Mucosa of descending colon (tissue), 3 donors: ENCODE data around the gene STK32B. TPM values are rescaled to one million over a fixed set of nuclear protein-coding genes. Genes with fewer than 3 reads are reported as not detected.
A peak's percentile ranks its signal among the peaks of the same experiment; 100 is the strongest.

Experiments used
- ATAC-seq: fragments of 200-7000 bp; cut with Tn5 transposase; one replicate; pipeline ENCODE4 v1.9.1; 2020; ENCODE audit warnings: mild to moderate bottlenecking, moderate library complexity
- DNase-seq, 3 donors: peaks; one replicate each; pipeline ENCODE4 v3.0.0-alpha.2; 2020
- H3K36me3 ChIP-seq: fragments of 200-600 bp; one replicate; pipeline ENCODE4 v1.8.0; 2021; ENCODE audit warnings: low read depth, mild to moderate bottlenecking
- H3K4me1 ChIP-seq: fragments of 200-600 bp; one replicate; pipeline ENCODE4 v1.8.0; 2021; ENCODE audit warnings: low read depth, mild to moderate bottlenecking
- H3K4me3 ChIP-seq: fragments of 200-600 bp; one replicate; pipeline ENCODE4 v1.8.0; 2021; ENCODE audit warnings: mild to moderate bottlenecking
- H3K9me3 ChIP-seq: fragments of 200-600 bp; one replicate; pipeline ENCODE4 v1.8.0; 2021; ENCODE audit warnings: mild to moderate bottlenecking
- CTCF ChIP-seq: fragments of 200-600 bp; IDR thresholded peaks from one replicate; pipeline ENCODE4 v1.8.0; 2022; ENCODE audit warnings: antibody characterized with exemption, mild to moderate bottlenecking
- intact Hi-C, 2 donors: fragments of 100-400 bp; cut with DNase I in 1 of 2; cut with micrococcal nuclease in 1 of 2; formaldehyde crosslinking; loops; one replicate each; pipeline versions ENCODE4 v1.11.0 to v1.11.1; 2022; cut with DNase I, micrococcal nuclease
- total RNA-seq, 3 donors: library from RNA; stranded (reverse); fragmentation: NEBNext Ultra II Directional in 2 of 3; extraction: Animal tissue kit (Norgen Biotek cat#: 25700) in 2 of 3; gene quantifications; one replicate each; pipeline versions ENCODE4 v1.2.1 to v1.2.4, GENCODE V29; 2021 to 2023
- donor health status: DM: no; HTN: no; CAD: no; lungs with moderate emphysema.
- donor health status: DM: no; HTN: no; CAD: no.
- donor health status: DM: no; HTN: yes; CAD: no.

Gene STK32B
- total RNA-seq, 3 donors from 2014 or later: 0.67 to 2.2 (median 1.1) TPM

- Histone ChIP-seq H3K4me3 (no peak overlapping the region), H3K9me3 (no peaks in the 10 kb centered on the region), H3K36me3 (no peaks in the 10 kb centered on the region), H3K4me1 (no peaks in the 10 kb centered on the region)
- intact Hi-C loops: no loop called here
- ATAC-seq (no peak), DNase-seq (no peak)
- TF ChIP-seq CTCF: no peak
Measured at GRCh38 chr4:5393911-5394513, 342.7 kb downstream of the STK32B start.

GRCh38 chr4:5395781-5396180 lies 344.5 kb downstream of the STK32B start:
- intact Hi-C loops: no loop called here
- Histone ChIP-seq H3K9me3 (no peaks in the 10 kb centered on the region), H3K36me3 (no peaks in the 10 kb centered on the region), H3K4me1 (no peaks in the 10 kb centered on the region), H3K4me3 (no peak overlapping the region)
- no peak for ATAC-seq
- no peak for DNase-seq
- TF ChIP-seq CTCF: no peak

GRCh38 chr4:5398056-5398455 lies 346.8 kb downstream of the STK32B start:
- Histone ChIP-seq H3K4me3 (no peak overlapping the region), H3K4me1 (no peaks in the 10 kb centered on the region), H3K9me3 (no peaks in the 10 kb centered on the region), H3K36me3 (no peaks in the 10 kb centered on the region)
- ATAC-seq (no peak), DNase-seq (no peak)
- no peak for TF ChIP-seq CTCF
- intact Hi-C loops: no loop called here

GRCh38 chr4:5399124-5399523 lies 347.8 kb downstream of the STK32B start:
- Histone ChIP-seq H3K4me1 (no peaks in the 10 kb centered on the region), H3K36me3 (no peaks in the 10 kb centered on the region), H3K4me3 (no peak overlapping the region), H3K9me3 (no peaks in the 10 kb centered on the region)
- intact Hi-C loops: no loop called here
- TF ChIP-seq CTCF: no peak
- ATAC-seq (no peak), DNase-seq (no peak)

GRCh38 chr4:5399790-5400421 lies 348.6 kb downstream of the STK32B start:
- Histone ChIP-seq H3K9me3 (peaks cover under 1% of the 10 kb centered on the region), H3K4me1 (no peaks in the 10 kb centered on the region), H3K36me3 (no peaks in the 10 kb centered on the region), H3K4me3 (no peak overlapping the region)
- DNase-seq (peak in 1 of 3 donors; percentile 18), ATAC-seq (no peak)
- intact Hi-C loops: no loop called here
- TF ChIP-seq CTCF: peak; percentile 17
